Kidney (tissue), 14 donors: ENCODE measurements around the gene RAPGEF6. TPM values are rescaled to one million over a fixed set of nuclear protein-coding genes. Genes with fewer than 3 reads are reported as not detected.
A peak's percentile ranks its signal among the peaks of the same experiment; 100 is the strongest.

Source experiments
- DNase-seq, 5 donors: peaks; one replicate each; pipeline ENCODE4 v3.0.0-alpha.2; 2013 to 2020
- FAIRE-seq: peaks from 2 replicates; lab custom pipeline; 2012; peaks lifted over from hg19 to GRCh38; lab: Jason Lieb, UNC
- H3K27ac ChIP-seq, 2 donors: one replicate each; pipeline ENCODE4 v1.7.0; 2013; ENCODE audit warnings: low read depth in 2 of 2, low read length in 2 of 2, inconsistent platforms in 1 of 2
- H3K27me3 ChIP-seq: one replicate; pipeline ENCODE4 v1.7.1; 2013; ENCODE audit warnings: low read length, inconsistent platforms; ENCODE audit not compliant: control insufficient read depth, insufficient read depth
- H3K36me3 ChIP-seq, 3 donors: one replicate each; pipeline versions ENCODE4 v1.7.0 to v1.7.1; 2013; ENCODE audit warnings: low read length in 3 of 3, control low read depth in 1 of 3, inconsistent platforms in 1 of 3; ENCODE audit not compliant: insufficient read depth in 3 of 3, control insufficient read depth in 2 of 3
- H3K4me1 ChIP-seq, 3 donors: one replicate each; pipeline versions ENCODE4 v1.7.0 to v1.7.1; 2013; ENCODE audit warnings: low read length in 3 of 3, inconsistent platforms in 1 of 3, low read depth in 1 of 3; ENCODE audit not compliant: control insufficient read depth in 2 of 3, insufficient read depth in 2 of 3
- H3K4me3 ChIP-seq, 3 donors: one replicate each; pipeline versions ENCODE4 v1.7.0 to v1.8.1; 2013; ENCODE audit warnings: low read length in 3 of 3, control low read depth in 1 of 3, inconsistent platforms in 1 of 3
- H3K9ac ChIP-seq, 3 donors: one replicate each; pipeline versions ENCODE4 v1.7.0 to v1.7.1; 2013; ENCODE audit warnings: low read length in 3 of 3, control low read depth in 1 of 3, inconsistent platforms in 1 of 3
- H3K9me3 ChIP-seq, 3 donors: one replicate each; pipeline versions ENCODE4 v1.7.0 to v1.7.1; 2013; ENCODE audit warnings: low read length in 3 of 3, control low read depth in 1 of 3, inconsistent platforms in 1 of 3; ENCODE audit not compliant: control insufficient read depth in 2 of 3, insufficient read depth in 1 of 3
- CTCF ChIP-seq: IDR thresholded peaks from 3 replicates; pipeline ENCODE4 v1.5.1; 2012; ENCODE audit warnings: mild to moderate bottlenecking, moderate library complexity, borderline replicate concordance; ENCODE audit not compliant: insufficient read depth; ENCODE audit errors: extremely low read depth
- intact Hi-C: fragments of 100-400 bp; cut with DNase I; formaldehyde crosslinking; loops from one replicate; pipeline ENCODE4 v1.11.1; 2022
- polyA plus RNA-seq: library from polyadenylated mRNA; stranded (reverse); fragments of 350-450 nt; fragmentation: Illumina TruSeq; extraction: RNeasy Lipid Tissue Mini Kit (QIAGEN cat#74804); gene quantifications from one replicate; pipeline ENCODE4 v1.2.3, GENCODE V29; 2014; ENCODE audit warnings: low read depth, low replicate concordance; ENCODE audit not compliant: insufficient read depth
- total RNA-seq: library from RNA; stranded (reverse); fragmentation: NEBNext Ultra II Directional; extraction: Animal tissue kit (Norgen Biotek cat#: 25700); gene quantifications from one replicate; pipeline ENCODE4 v1.2.1, GENCODE V29; 2021
- donor health status: control.
- donor health status: control.
- donor health status: control.
- donor health status: control.
- donor health status: control.
- donor health status: DM: yes; HTN: yes; CAD: no.
- donor health status: Normal renal cell carcinoma (clear cell type).

The RAPGEF6 gene
- total and polyA plus RNA-seq, 2 donors from 2014 or later, result 1.8 to 28.6 TPM

DNA sequence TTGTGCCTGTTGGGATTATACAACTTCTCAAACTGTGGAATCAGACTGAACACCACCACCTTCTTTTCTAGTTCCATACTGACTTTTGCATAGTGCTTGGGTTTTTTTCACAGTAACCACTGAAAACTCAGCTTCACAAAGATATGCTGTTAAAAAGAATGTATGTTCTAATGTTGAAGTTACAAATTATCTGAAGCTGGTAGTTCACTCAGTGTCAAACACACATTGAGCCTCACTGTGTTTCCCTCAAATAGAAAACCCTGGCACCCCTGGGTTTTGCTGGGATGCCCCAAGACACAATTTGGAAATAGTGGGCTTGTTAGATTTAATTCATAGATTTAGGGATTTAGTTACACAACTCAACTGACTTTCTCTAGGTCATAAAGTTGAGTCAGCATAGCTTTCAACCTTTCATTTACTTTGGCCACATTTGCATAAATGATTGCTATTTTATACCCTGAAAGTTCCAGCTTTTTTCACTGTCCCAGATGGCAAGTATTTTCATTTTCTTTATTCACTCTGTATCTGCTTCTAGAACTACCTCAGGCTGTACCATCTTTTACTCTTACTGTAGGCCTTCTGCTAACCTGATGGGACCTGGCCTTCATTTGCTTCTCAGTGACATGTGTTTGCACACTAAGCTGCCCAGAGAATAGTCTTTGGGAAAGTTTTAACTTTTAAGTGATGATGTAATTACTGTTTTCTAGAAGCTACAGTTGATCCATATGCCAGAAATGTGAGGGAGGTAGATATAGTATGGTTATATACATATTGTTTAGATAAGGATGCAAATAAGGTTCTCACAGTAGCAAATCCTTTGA is 256.1 kb downstream of the RAPGEF6 start:
- Histone ChIP-seq H3K27me3 (no peaks in the 10 kb centered on the region), H3K4me3 (no peak overlapping the region), H3K4me1 (peaks cover 0 to 13% (median 2%) of the 10 kb centered on the region in 3 donors), H3K9ac (no peak overlapping the region), H3K27ac (peak overlapping the region; percentile 68 to 80), H3K9me3 (no peaks in the 10 kb centered on the region), H3K36me3 (no peaks in the 10 kb centered on the region)
- intact Hi-C loops, result no loop called here
- no peak for TF ChIP-seq CTCF
- DNase-seq, result no peak
- FAIRE-seq, result no peak

GRCh38 chr5:131377785-131378325 is 257.2 kb downstream of the RAPGEF6 start:
- H3K4me3 ChIP-seq, result no peak overlapping the region
- no peaks in the 10 kb centered on the region for H3K27me3 ChIP-seq
- TF ChIP-seq CTCF, result no peak
- H3K9me3 ChIP-seq, result no peaks in the 10 kb centered on the region
- DNase-seq (no peak), FAIRE-seq (no peak)
- intact Hi-C loops, result no loop called here
- H3K36me3 ChIP-seq, result no peaks in the 10 kb centered on the region
- H3K4me1 ChIP-seq, result peaks cover 0 to 13% (median 2%) of the 10 kb centered on the region in 3 donors
- no peak overlapping the region for H3K9ac ChIP-seq
- H3K27ac ChIP-seq, result peak overlapping the region in 1 of 2 donors; percentile 30

DNA sequence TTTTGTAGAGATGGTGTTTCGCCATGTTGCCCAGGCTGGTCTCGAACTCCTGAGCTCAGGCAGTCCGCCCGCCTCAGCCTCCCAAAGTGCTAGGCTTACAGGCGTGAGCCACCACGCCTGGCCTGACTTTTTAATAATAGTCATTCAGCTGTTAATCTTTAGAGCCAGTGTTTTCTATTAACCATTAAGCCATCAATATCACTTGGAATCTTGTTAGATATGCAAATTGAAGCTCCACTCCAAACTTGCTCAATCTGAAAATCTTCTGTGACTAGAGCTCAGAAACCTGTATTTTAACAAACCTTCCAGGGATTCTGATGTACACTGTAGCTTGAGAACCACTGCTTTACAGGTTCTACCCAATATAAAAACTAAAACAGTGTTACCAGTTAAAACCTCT is 257.7 kb downstream of the RAPGEF6 start:
- Histone ChIP-seq H3K4me3 (no peak overlapping the region), H3K36me3 (no peaks in the 10 kb centered on the region), H3K27ac (no peak overlapping the region), H3K9me3 (no peaks in the 10 kb centered on the region), H3K4me1 (peaks cover 0 to 13% (median 2%) of the 10 kb centered on the region in 3 donors), H3K27me3 (no peaks in the 10 kb centered on the region), H3K9ac (no peak overlapping the region)
- intact Hi-C loops, result no loop called here
- TF ChIP-seq CTCF, result no peak
- FAIRE-seq, result no peak
- no peak for DNase-seq
